GM12878 (cell line): ENCODE measurements around the gene ARL3. TPM values are rescaled to one million over a fixed set of nuclear protein-coding genes. Genes with fewer than 3 reads are reported as not detected.

Experiments used
- ATAC-seq: fragments of 200-7000 bp; cut with Tn5 transposase; 3 replicates; pipeline ENCODE4 v1.9.1; 2020; ENCODE audit warnings: mild to moderate bottlenecking, moderate library complexity
- BruUV-seq: library from RNA; stranded (reverse); fragments of 400-500 nt; replicated peaks from 2 replicates; lab custom pipeline; 2021; lab: Mats Ljungman, UMichigan
- CTCF ChIA-PET: fragments of 300-600 bp; sonication (Branson Sonifier 250); formaldehyde crosslinking; extraction: SDS; loops from one replicate; lab custom pipeline; 2021; ENCODE audit warnings: inconsistent platforms; lab: Yijun Ruan, JAX
- POLR2A ChIA-PET: fragments of 350-600 bp; formaldehyde crosslinking; extraction: SDS; loops from one replicate; lab custom pipeline; 2021; ENCODE audit warnings: inconsistent platforms; lab: Charles Lee
- RAD21 ChIA-PET: fragments of 300-600 bp; sonication (Branson Sonifier 250); formaldehyde crosslinking; loops from one replicate; lab custom pipeline; 2023; ENCODE audit warnings: antibody characterized with exemption; ENCODE audit not compliant: unreplicated experiment; lab: Charles Lee
- SMC1A ChIA-PET: fragments of 300-600 bp; sonication (Branson Sonifier 250); formaldehyde crosslinking; loops from one replicate; lab custom pipeline; 2023; ENCODE audit not compliant: unreplicated experiment, uncharacterized antibody; lab: Charles Lee
- DNase-seq: peaks from one replicate; pipeline ENCODE4 v3.0.0-alpha.2; 2011; ENCODE audit warnings: low read depth, low spot score
- FAIRE-seq: peaks from 3 replicates; lab custom pipeline; 2011; peaks lifted over from hg19 to GRCh38; lab: Jason Lieb, UNC
- H2AFZ ChIP-seq: 2 replicates; pipeline ENCODE4 v1.6.0; 2011; ENCODE audit warnings: low read depth, low read length, control low read depth; ENCODE audit not compliant: control insufficient read depth
- H3K27ac ChIP-seq: 2 replicates; pipeline ENCODE4 v1.5.1; 2011; ENCODE audit warnings: control low read depth; ENCODE audit not compliant: control insufficient read depth, insufficient read depth
- H3K27me3 ChIP-seq, 2 experiments: replicated peaks in 1 of 2; 2 replicates each; pipeline versions ENCODE4 v1.6.0 to v1.6.1; 2011; ENCODE audit warnings: low read length in 1 of 2; ENCODE audit not compliant: control insufficient read depth in 2 of 2, insufficient read depth in 2 of 2
- H3K36me3 ChIP-seq, 2 experiments: 2 replicates each; pipeline ENCODE4 v1.5.1; 2011; ENCODE audit warnings: low read length in 1 of 2; ENCODE audit not compliant: control insufficient read depth in 2 of 2, insufficient read depth in 2 of 2
- H3K4me1 ChIP-seq: 2 replicates; pipeline ENCODE4 v1.6.1; 2011; ENCODE audit warnings: mild to moderate bottlenecking, low read length, moderate library complexity, mixed read lengths; ENCODE audit not compliant: control insufficient read depth, insufficient read depth
- H3K4me2 ChIP-seq: 2 replicates; pipeline ENCODE4 v1.6.0; 2011; ENCODE audit warnings: control low read depth; ENCODE audit not compliant: control insufficient read depth, insufficient read depth
- H3K4me3 ChIP-seq: fragments of 200-600 bp; sonication (generic); 2 replicates; pipeline ENCODE4 v1.5.1; 2016
- H3K79me2 ChIP-seq: 2 replicates; pipeline ENCODE4 v1.6.0; 2011; ENCODE audit warnings: low read length; ENCODE audit not compliant: control insufficient read depth, insufficient read depth
- H3K9ac ChIP-seq: 2 replicates; pipeline ENCODE4 v1.8.0; 2011; ENCODE audit warnings: low read length, control low read depth, mixed read lengths; ENCODE audit not compliant: control insufficient read depth, insufficient read depth
- H3K9me3 ChIP-seq: replicated peaks from 3 replicates; pipeline ENCODE4 v1.5.1; 2011; ENCODE audit warnings: mild to moderate bottlenecking, low read length; ENCODE audit not compliant: control insufficient read depth, insufficient read depth
- H4K20me1 ChIP-seq: 2 replicates; pipeline ENCODE4 v1.6.0; 2011; ENCODE audit not compliant: control insufficient read depth, insufficient read depth
- BACH1 ChIP-seq: fragments of 450-650 bp; IDR thresholded peaks from 2 replicates; pipeline ENCODE4 v1.6.1; 2017; ENCODE audit warnings: mild to moderate bottlenecking, borderline replicate concordance
- CBX5 ChIP-seq: sonication (generic); IDR thresholded peaks from 2 replicates; pipeline ENCODE4 v1.6.1; 2016; ENCODE audit warnings: low read depth, moderate library complexity, mild to moderate bottlenecking, inconsistent platforms
- ELK1 ChIP-seq: IDR thresholded peaks from 2 replicates; pipeline ENCODE4 v1.6.1; 2012; ENCODE audit warnings: low read depth, low read length, improper control_type of control experiment
- ESRRA ChIP-seq: IDR thresholded peaks from 2 replicates; pipeline ENCODE4 v1.6.1; 2012; ENCODE audit warnings: mild to moderate bottlenecking, low read length, improper control_type of control experiment
- IRF4 ChIP-seq: IDR thresholded peaks from 2 replicates; pipeline ENCODE4 v1.6.1; 2011; ENCODE audit warnings: low read depth, low read length
- KDM1A ChIP-seq: fragments of 200-600 bp; sonication (generic); IDR thresholded peaks from 2 replicates; pipeline ENCODE4 v1.6.1; 2016; ENCODE audit warnings: borderline replicate concordance
- PML ChIP-seq: IDR thresholded peaks from 2 replicates; pipeline ENCODE4 v1.6.1; 2012; ENCODE audit warnings: low read length, inconsistent platforms
- POLR2AphosphoS2 ChIP-seq: IDR thresholded peaks from 2 replicates; pipeline ENCODE4 v1.6.1; 2011; ENCODE audit warnings: low read depth, mild to moderate bottlenecking, low read length, improper control_type of control experiment, moderate library complexity
- SREBF2 ChIP-seq: IDR thresholded peaks from 2 replicates; pipeline ENCODE4 v1.6.1; 2012; ENCODE audit warnings: mild to moderate bottlenecking, low read length
- ZSCAN29 ChIP-seq: fragments of 450-650 bp; IDR thresholded peaks from 2 replicates; pipeline ENCODE4 v1.6.1; 2017; ENCODE audit warnings: mild to moderate bottlenecking, moderate library complexity
- WGBS: methylation state at CpG from one replicate; pipeline ENCODE4 v1.1.6; 2016; ENCODE audit warnings: low lambda C conversion rate; ENCODE audit not compliant: insufficient replicate concordance, insufficient coverage; ENCODE audit errors: missing lambda C conversion rate; 5-methylcytosine and 5-hydroxymethylcytosine counted together
- in situ Hi-C: fragments of 300-500 bp; cut with MboI; formaldehyde crosslinking; loops from 9 replicates; pipeline ENCODE4 v1.14.3; 2018; ENCODE audit warnings: mixed read lengths
- intact Hi-C: fragments of 100-400 bp; cut with micrococcal nuclease; formaldehyde crosslinking; loops from one replicate; pipeline ENCODE4 v1.14.2; 2022; ENCODE audit not compliant: unreplicated experiment
- polyA plus RNA-seq, 11 experiments: library from polyadenylated mRNA; depleted of rRNA in 4 of 11; unstranded in 6 of 11; stranded (reverse) in 5 of 11; fragments of >200 nt; fragmentation: Nextera tagmentation in 4 of 11; fragmentation: Illumina TruSeq in 1 of 11; extraction: Ambion mirVana in 4 of 11; extraction: Trizol in 1 of 11; gene quantifications; 1 replicate in 1 of 11; 2 replicates in 10 of 11; pipeline versions ENCODE4 v1.2.1 to v1.2.3, GENCODE V29; 2011 to 2016; ENCODE audit warnings: inconsistent platforms in 2 of 11, missing spikeins in 2 of 11, low read depth in 1 of 11
- total RNA-seq, 4 experiments: library from RNA; depleted of rRNA in 3 of 4; stranded (reverse); fragments of >200 nt in 3 of 4; fragmentation: Illumina TruSeq in 1 of 4; extraction: Trizol in 1 of 4; gene quantifications; 2 replicates each; pipeline versions ENCODE4 v1.2.1 to v1.2.3, GENCODE V29; 2013 to 2021

ARL3 gene
- total and polyA plus RNA-seq, 10 of the 15 experiments (the other 5 are each of a cell fraction or from before 2014, with no cell fraction given), result 4.9 to 26.1 (median 11.0) TPM

GRCh38 chr10:102679596-102679995, 34.6 kb downstream of the ARL3 start:
- peaks cover 19% of the 10 kb centered on the region for H3K4me1 ChIP-seq
- no peak for DNase-seq
- SMC1A ChIA-PET, result interaction anchor here (1.0 to 8.2 kb wide), 11 partner anchors 10 to 75 kb away, joined by 3 to 140 read pairs (median 5); partner anchors contain the start of genes ARL3, SFXN2 and TRIM8
- H3K4me3 ChIP-seq, result no peak overlapping the region
- no peak for FAIRE-seq
- in situ Hi-C loops, result no loop called here
- peaks cover 0 to 2% of the 10 kb centered on the region in 2 experiments; a peak in 2 of 4 replicates for H3K36me3 ChIP-seq
- H4K20me1 ChIP-seq, result no peaks in the 10 kb centered on the region
- 100% methylated on average over 4 of the region's 4 CpGs for WGBS
- POLR2A ChIA-PET, result interaction anchor here (0.7 to 7.3 kb wide), 7 partner anchors 28 to 155 kb away, joined by 3 to 151 read pairs (median 3); partner anchors contain the start of genes ARL3, SFXN2 and TRIM8
- H2AFZ ChIP-seq, result no peak overlapping the region
- no peaks in the 10 kb centered on the region for H3K9me3 ChIP-seq
- TF ChIP-seq ELK1 (no peak), ZSCAN29 (no peak), IRF4 (no peak), SREBF2 (no peak), PML (no peak), POLR2AphosphoS2 (no peak), ESRRA (no peak), KDM1A (no peak), CBX5 (no peak), BACH1 (no peak)
- BruUV-seq, result no TSS peak
- H3K27ac ChIP-seq, result no peak overlapping the region
- no peaks in the 10 kb centered on the region for H3K27me3 ChIP-seq
- H3K79me2 ChIP-seq, result no peaks in the 10 kb centered on the region
- H3K9ac ChIP-seq, result no peak overlapping the region
- RAD21 ChIA-PET, result interaction anchor here (0.9 to 8.4 kb wide), 6 partner anchors 8 to 142 kb away, joined by 3 to 140 read pairs (median 37); partner anchors contain the start of genes ARL3 and SFXN2
- no peak for ATAC-seq
- intact Hi-C loops, result loop anchor here (2.0 kb wide), 1 partner anchor 33 kb away; no protein-coding TSS in a partner anchor
- CTCF ChIA-PET, result interaction anchor here (0.7 to 8.7 kb wide), 14 partner anchors 8 to 223 kb away, joined by 3 to 128 read pairs (median 7); partner anchors contain the start of genes ARL3, SFXN2, TRIM8 and WBP1L
- no peak overlapping the region for H3K4me2 ChIP-seq
